Peyer's patch (tissue), 4 donors: ENCODE measurements around the gene JPH3. TPM values are rescaled to one million over a fixed set of nuclear protein-coding genes. Genes with fewer than 3 reads are reported as not detected.

Experiments used
- DNase-seq, 3 donors: peaks; one replicate each; pipeline ENCODE4 v3.0.0-alpha.2; 2017 to 2019
- H3K27ac ChIP-seq, 4 donors: fragments of 200-600 bp; sonication (generic); one replicate each; pipeline ENCODE4 v1.5.1; 2016 to 2019
- H3K27me3 ChIP-seq, 2 donors: fragments of 200-600 bp; sonication (generic); one replicate each; pipeline ENCODE4 v1.5.1; 2019
- H3K36me3 ChIP-seq, 3 donors: fragments of 200-600 bp; sonication (generic); one replicate each; pipeline ENCODE4 v1.5.1; 2016 to 2019
- H3K4me1 ChIP-seq, 4 donors: fragments of 200-600 bp; sonication (generic); one replicate each; pipeline ENCODE4 v1.5.1; 2016 to 2019
- H3K4me3 ChIP-seq, 4 donors: fragments of 200-600 bp; sonication (generic); 1 replicate in 3 of 4; 2 replicates in 1 of 4; pipeline ENCODE4 v1.5.1; 2016 to 2019; ENCODE audit warnings: mild to moderate bottlenecking in 1 of 4
- H3K9me3 ChIP-seq, 4 donors: fragments of 200-600 bp; sonication (generic); one replicate each; pipeline ENCODE4 v1.5.1; 2016 to 2019; ENCODE audit warnings: mild to moderate bottlenecking in 1 of 4
- CTCF ChIP-seq, 6 experiments: fragments of 450-650 bp in 4 of 6; fragments of 200-600 bp in 2 of 6; sonication (generic) in 1 of 6; IDR thresholded peaks; one replicate each; pipeline ENCODE4 v1.5.1; 2017 to 2019; ENCODE audit warnings: antibody characterized with exemption in 6 of 6, mild to moderate bottlenecking in 3 of 6, moderate library complexity in 1 of 6
- POLR2A ChIP-seq, 2 donors: fragments of 450-650 bp; IDR thresholded peaks; one replicate each; pipeline ENCODE4 v1.5.1; 2017; ENCODE audit warnings: antibody characterized with exemption in 2 of 2, mild to moderate bottlenecking in 2 of 2, moderate library complexity in 2 of 2
- total RNA-seq, 4 donors: library from RNA; depleted of rRNA; stranded (reverse); fragments of >200 nt; gene quantifications; one replicate each; pipeline ENCODE4 v1.1.0, GENCODE V29; 2016

The JPH3 gene
- total RNA-seq, 4 donors from 2014 or later = 0.13 to 0.57 TPM; not detected in 2

GRCh38 chr16:87641721-87642120 is 39.4 kb downstream of the JPH3 start:
- peaks cover 0 to 6% (median 0%) of the 10 kb centered on the region in 4 donors for H3K4me1 ChIP-seq
- no peaks in the 10 kb centered on the region for H3K27me3 ChIP-seq
- no peaks in the 10 kb centered on the region for H3K9me3 ChIP-seq
- TF ChIP-seq POLR2A (IDR thresholded peaks at IDR 0.05) (no peak), CTCF (IDR thresholded peaks at IDR 0.05) (no peak)
- DNase-seq = no peak
- H3K36me3 ChIP-seq = no peaks in the 10 kb centered on the region
- no peak overlapping the region for H3K4me3 ChIP-seq
- no peak overlapping the region for H3K27ac ChIP-seq

- Histone ChIP-seq H3K9me3 (no peaks in the 10 kb centered on the region), H3K36me3 (no peaks in the 10 kb centered on the region), H3K27me3 (no peaks in the 10 kb centered on the region), H3K27ac (no peak overlapping the region), H3K4me1 (peaks cover 0 to 6% (median 0%) of the 10 kb centered on the region in 4 donors), H3K4me3 (no peak overlapping the region)
- DNase-seq = no peak
- TF ChIP-seq CTCF (IDR thresholded peaks at IDR 0.05) (no peak), POLR2A (IDR thresholded peaks at IDR 0.05) (no peak)
Observed at GRCh38 chr16:87642491-87642890, 40.2 kb downstream of the JPH3 start.

GRCh38 chr16:87644186-87644585 is 41.9 kb downstream of the JPH3 start:
- H3K4me1 ChIP-seq = peaks cover 0 to 6% (median 0%) of the 10 kb centered on the region in 4 donors
- H3K36me3 ChIP-seq = no peaks in the 10 kb centered on the region
- no peaks in the 10 kb centered on the region for H3K27me3 ChIP-seq
- no peak overlapping the region for H3K27ac ChIP-seq
- no peak for DNase-seq
- H3K4me3 ChIP-seq = no peak overlapping the region
- no peaks in the 10 kb centered on the region for H3K9me3 ChIP-seq
- TF ChIP-seq POLR2A (IDR thresholded peaks at IDR 0.05) = no peak
- no peak for TF ChIP-seq CTCF (IDR thresholded peaks at IDR 0.05)

- H3K4me3 ChIP-seq = no peak overlapping the region
- H3K36me3 ChIP-seq = no peaks in the 10 kb centered on the region
- peaks cover 0 to 6% (median 0%) of the 10 kb centered on the region in 4 donors for H3K4me1 ChIP-seq
- no peak for TF ChIP-seq POLR2A (IDR thresholded peaks at IDR 0.05)
- no peak for TF ChIP-seq CTCF (IDR thresholded peaks at IDR 0.05)
- H3K27me3 ChIP-seq = no peaks in the 10 kb centered on the region
- no peak overlapping the region for H3K27ac ChIP-seq
- no peaks in the 10 kb centered on the region for H3K9me3 ChIP-seq
- DNase-seq = no peak
Observed at GRCh38 chr16:87644596-87644995, 42.3 kb downstream of the JPH3 start.

- Histone ChIP-seq H3K27me3 (no peaks in the 10 kb centered on the region), H3K4me1 (peaks cover 0 to 6% (median 0%) of the 10 kb centered on the region in 4 donors)
- TF ChIP-seq POLR2A (IDR thresholded peaks at IDR 0.05) (no peak), CTCF (IDR thresholded peaks at IDR 0.05) (no peak)
Observed at GRCh38 chr16:87645802-87646201, 43.5 kb downstream of the JPH3 start.

More at GRCh38 chr16:87645802-87646201, 43.5 kb downstream of the JPH3 start:
- Histone ChIP-seq H3K36me3 (no peaks in the 10 kb centered on the region), H3K4me3 (no peak overlapping the region), H3K27ac (no peak overlapping the region), H3K9me3 (no peaks in the 10 kb centered on the region)
- DNase-seq = no peak
